ENCODE measurements around the gene SFI1.

DNA sequence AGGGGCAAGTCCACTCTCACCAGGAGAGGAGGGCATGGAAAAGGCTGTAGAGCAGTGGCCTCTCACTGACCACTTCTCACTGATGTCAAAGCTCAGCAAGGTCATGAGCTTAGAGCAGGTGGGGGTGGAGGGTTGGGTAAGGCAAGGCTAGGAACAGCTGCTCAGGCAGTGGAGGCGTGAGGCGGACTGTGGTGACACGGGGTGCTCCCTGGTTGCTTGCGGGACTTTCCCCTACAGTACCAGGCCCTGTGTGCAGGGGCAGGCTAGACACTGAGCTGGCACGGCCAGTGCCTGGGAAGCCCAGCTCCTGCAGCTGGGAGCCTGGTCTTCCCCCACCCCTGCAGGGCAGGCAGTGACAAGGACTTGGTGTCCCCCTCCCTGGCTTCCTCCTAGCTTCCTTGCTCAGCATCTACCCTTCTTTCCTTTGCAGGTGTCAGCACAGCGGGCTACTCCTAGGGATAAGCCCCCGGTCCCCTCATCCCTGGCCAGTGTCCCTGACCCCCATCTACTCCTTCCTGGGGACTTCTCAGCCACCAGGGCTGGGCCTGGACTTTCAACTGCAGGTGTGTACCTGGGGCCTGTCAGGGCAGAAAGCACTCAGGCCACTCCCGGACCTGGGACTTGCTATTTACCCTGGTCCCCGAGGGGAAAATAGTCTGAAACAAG lies 120.1 kb downstream of the SFI1 start:
- TF ChIP-seq CTCF (IDR thresholded peaks at IDR 0.05) (no peak), POLR2A (IDR thresholded peaks at IDR 0.05) (no peak)

All from esophagus squamous epithelium (tissue), 4 donors.